ENCODE data around the gene GLIPR1.

GLIPR1 gene

DNA sequence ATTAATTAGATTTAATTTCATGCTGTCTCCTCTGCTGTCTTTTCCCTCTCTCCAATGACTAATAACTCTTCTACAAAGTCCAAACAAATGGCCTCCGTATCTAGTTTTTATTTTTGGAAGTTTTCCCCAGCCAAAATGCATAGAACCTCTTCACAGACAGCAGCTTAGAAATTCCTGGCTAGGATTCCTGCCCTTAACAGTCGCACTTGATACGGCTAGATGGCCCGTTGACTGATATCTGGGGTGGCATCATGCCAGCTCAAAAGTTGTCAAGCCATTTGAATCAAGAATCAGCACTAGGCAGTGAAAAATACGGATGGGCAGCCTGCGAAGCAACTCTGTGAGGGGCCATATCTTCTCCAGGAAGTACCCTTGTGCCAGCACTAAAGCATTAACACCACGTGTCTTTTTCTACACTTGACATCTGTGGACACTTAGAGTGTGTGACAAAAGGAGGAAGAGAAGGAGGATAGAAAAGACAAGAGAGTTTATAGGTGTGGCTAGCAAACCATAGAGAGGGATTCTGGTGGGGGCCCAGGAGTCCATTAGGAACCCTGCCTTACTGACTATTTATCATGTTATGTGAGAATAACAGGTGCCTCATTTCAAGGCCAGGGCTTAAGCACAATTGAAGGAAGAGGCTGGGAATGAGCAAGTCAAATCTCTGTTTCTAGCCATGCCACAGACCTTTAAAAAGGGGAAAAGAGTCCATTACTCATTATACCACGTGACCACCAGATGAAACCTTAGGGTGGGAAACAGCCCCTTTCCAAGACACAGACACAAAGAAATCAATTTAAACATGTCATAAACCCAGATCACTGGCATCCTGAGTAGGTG is 70.1 kb downstream of the GLIPR1 start:
- Mint-ChIP-seq H3K4me1 (ENCODE audit: low read depth) (peaks cover 10% of the 10 kb centered on the region), H3K27ac (no peak overlapping the region), H3K36me3 (ENCODE audit: low read depth) (no peaks in the 10 kb centered on the region), H3K27me3 (peaks cover 56% of the 10 kb centered on the region), H3K9me3 (no peaks in the 10 kb centered on the region), H3K4me3 (no peak overlapping the region)
- no peak for DNase-seq

DNA sequence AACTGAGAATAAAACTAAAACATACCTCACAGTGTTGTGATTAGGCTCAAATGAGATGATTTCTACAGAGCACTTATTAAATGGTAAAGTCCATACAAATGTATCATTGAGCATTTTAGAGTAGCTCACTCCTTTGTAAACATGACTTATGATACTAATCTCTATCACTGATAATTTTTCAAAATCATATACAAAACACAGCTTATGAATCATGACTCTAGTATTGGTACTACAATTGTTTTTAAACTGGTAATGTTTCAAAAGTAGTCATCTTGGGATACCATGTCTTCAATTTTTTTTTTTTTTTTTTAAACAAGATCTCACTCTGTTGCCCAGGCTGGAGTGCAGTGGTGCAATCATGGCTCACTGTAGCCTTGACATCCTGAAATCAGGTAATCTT is 70.9 kb downstream of the GLIPR1 start:
- peaks cover 52% of the 10 kb centered on the region for H3K27me3 Mint-ChIP-seq
- DNase-seq = no peak
- H3K9me3 Mint-ChIP-seq = no peaks in the 10 kb centered on the region
- H3K27ac Mint-ChIP-seq = no peak overlapping the region
- no peak overlapping the region for H3K4me3 Mint-ChIP-seq
- H3K4me1 Mint-ChIP-seq (ENCODE audit: low read depth) = peaks cover 10% of the 10 kb centered on the region
- H3K36me3 Mint-ChIP-seq (ENCODE audit: low read depth) = no peaks in the 10 kb centered on the region

DNA sequence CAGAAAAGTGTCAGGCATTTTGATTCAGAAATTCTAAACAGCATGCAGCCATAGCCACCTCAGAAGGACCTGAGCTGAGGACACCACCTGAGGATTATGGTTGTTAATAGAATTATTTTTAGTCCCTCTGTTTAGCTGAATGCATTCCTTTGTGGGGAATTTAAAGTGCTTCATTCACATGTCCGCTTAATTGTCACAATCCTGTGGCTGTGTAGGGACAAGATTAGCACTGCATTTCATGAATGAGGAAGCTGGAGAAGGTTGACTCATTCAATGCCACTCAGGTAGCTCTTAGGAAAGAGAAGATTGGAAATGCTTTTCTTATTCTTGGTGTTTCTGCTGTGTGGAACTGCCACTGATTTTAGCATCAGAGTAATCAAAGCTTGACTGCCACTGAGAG is 72.8 kb downstream of the GLIPR1 start:
- Mint-ChIP-seq H3K27ac (no peak overlapping the region), H3K27me3 (peaks cover 46% of the 10 kb centered on the region), H3K9me3 (no peaks in the 10 kb centered on the region), H3K4me1 (ENCODE audit: low read depth) (peaks cover 10% of the 10 kb centered on the region), H3K36me3 (ENCODE audit: low read depth) (no peaks in the 10 kb centered on the region), H3K4me3 (no peak overlapping the region)
- DNase-seq = no peak
